ENCODE data around the gene MATCAP1.

Gene MATCAP1

GRCh38 chr16:67199011-67199807, 15.4 kb upstream of the MATCAP1 start, which contains the start of gene ELMO3:
Gene ELMO3 (plus strand): TSS chr16:67199131. CDS start chr16:67199327, 196 bp downstream.
- H3K4me3 ChIP-seq (ENCODE audit: insufficient read depth, low read depth, low read length, poor library complexity, severe bottlenecking) = no peak within 1 kb of the TSS
- no peaks in the 10 kb centered on the region for H3K9me3 ChIP-seq (ENCODE audit: control insufficient read depth, low read length)
- H3K4me1 ChIP-seq (ENCODE audit: control insufficient read depth, insufficient read depth, low read length, poor library complexity, severe bottlenecking) = no peaks in the 10 kb centered on the region
- DNase-seq = no peak
- H3K36me3 ChIP-seq (ENCODE audit: control insufficient read depth, insufficient read depth, low read length) = peaks cover 65% of the 10 kb centered on the region
- H3K27me3 ChIP-seq (replicated peaks; ENCODE audit: control insufficient read depth, insufficient read depth, low read length, poor library complexity, severe bottlenecking) = no peaks in the 10 kb centered on the region
- H3K27ac ChIP-seq (ENCODE audit: insufficient read depth, low read length, poor library complexity, severe bottlenecking) = peak within 1 kb of the TSS; percentile 20

- DNase-seq = no peak
- Histone ChIP-seq H3K36me3 (ENCODE audit: control insufficient read depth, insufficient read depth, low read length) (peaks cover 58% of the 10 kb centered on the region), H3K27me3 (replicated peaks; ENCODE audit: control insufficient read depth, insufficient read depth, low read length, poor library complexity, severe bottlenecking) (no peaks in the 10 kb centered on the region), H3K9me3 (ENCODE audit: control insufficient read depth, low read length) (no peaks in the 10 kb centered on the region), H3K4me3 (ENCODE audit: insufficient read depth, low read depth, low read length, poor library complexity, severe bottlenecking) (no peak overlapping the region), H3K27ac (ENCODE audit: insufficient read depth, low read length, poor library complexity, severe bottlenecking) (peak overlapping the region; percentile 20), H3K4me1 (ENCODE audit: control insufficient read depth, insufficient read depth, low read length, poor library complexity, severe bottlenecking) (peaks cover 9% of the 10 kb centered on the region)
Observed at GRCh38 chr16:67198238-67198734, 14.5 kb upstream of the MATCAP1 start.

GRCh38 chr16:67197704-67198103, 13.9 kb upstream of the MATCAP1 start:
- peaks cover 52% of the 10 kb centered on the region for H3K36me3 ChIP-seq (ENCODE audit: control insufficient read depth, insufficient read depth, low read length)
- H3K27me3 ChIP-seq (replicated peaks; ENCODE audit: control insufficient read depth, insufficient read depth, low read length, poor library complexity, severe bottlenecking) = no peaks in the 10 kb centered on the region
- H3K9me3 ChIP-seq (ENCODE audit: control insufficient read depth, low read length) = no peaks in the 10 kb centered on the region
- no peak for DNase-seq
- peak overlapping the region; percentile 20 for H3K27ac ChIP-seq (ENCODE audit: insufficient read depth, low read length, poor library complexity, severe bottlenecking)
- peaks cover 15% of the 10 kb centered on the region for H3K4me1 ChIP-seq (ENCODE audit: control insufficient read depth, insufficient read depth, low read length, poor library complexity, severe bottlenecking)
- no peak overlapping the region for H3K4me3 ChIP-seq (ENCODE audit: insufficient read depth, low read depth, low read length, poor library complexity, severe bottlenecking)

- H3K4me3 ChIP-seq (ENCODE audit: insufficient read depth, low read depth, low read length, poor library complexity, severe bottlenecking) = no peak overlapping the region
- DNase-seq = no peak
- H3K27ac ChIP-seq (ENCODE audit: insufficient read depth, low read length, poor library complexity, severe bottlenecking) = peak overlapping the region; percentile 7
- H3K9me3 ChIP-seq (ENCODE audit: control insufficient read depth, low read length) = no peaks in the 10 kb centered on the region
- H3K27me3 ChIP-seq (replicated peaks; ENCODE audit: control insufficient read depth, insufficient read depth, low read length, poor library complexity, severe bottlenecking) = no peaks in the 10 kb centered on the region
- peaks cover 20% of the 10 kb centered on the region for H3K4me1 ChIP-seq (ENCODE audit: control insufficient read depth, insufficient read depth, low read length, poor library complexity, severe bottlenecking)
- H3K36me3 ChIP-seq (ENCODE audit: control insufficient read depth, insufficient read depth, low read length) = peaks cover 44% of the 10 kb centered on the region
Observed at GRCh38 chr16:67196881-67197280, 13.1 kb upstream of the MATCAP1 start.

GRCh38 chr16:67195676-67196075, 11.9 kb upstream of the MATCAP1 start:
- no peaks in the 10 kb centered on the region for H3K9me3 ChIP-seq (ENCODE audit: control insufficient read depth, low read length)
- H3K4me1 ChIP-seq (ENCODE audit: control insufficient read depth, insufficient read depth, low read length, poor library complexity, severe bottlenecking) = peaks cover 26% of the 10 kb centered on the region
- peaks cover 42% of the 10 kb centered on the region for H3K36me3 ChIP-seq (ENCODE audit: control insufficient read depth, insufficient read depth, low read length)
- H3K27ac ChIP-seq (ENCODE audit: insufficient read depth, low read length, poor library complexity, severe bottlenecking) = peak overlapping the region; percentile 7
- H3K27me3 ChIP-seq (replicated peaks; ENCODE audit: control insufficient read depth, insufficient read depth, low read length, poor library complexity, severe bottlenecking) = no peaks in the 10 kb centered on the region
- no peak for DNase-seq
- H3K4me3 ChIP-seq (ENCODE audit: insufficient read depth, low read depth, low read length, poor library complexity, severe bottlenecking) = no peak overlapping the region

- H3K4me3 ChIP-seq (ENCODE audit: insufficient read depth, low read depth, low read length, poor library complexity, severe bottlenecking) = no peak overlapping the region
- DNase-seq = no peak
- peak overlapping the region; percentile 15 for H3K27ac ChIP-seq (ENCODE audit: insufficient read depth, low read length, poor library complexity, severe bottlenecking)
Observed at GRCh38 chr16:67194260-67194659, 10.5 kb upstream of the MATCAP1 start.

GRCh38 chr16:67193536-67193935, 9.8 kb upstream of the MATCAP1 start:
- DNase-seq = no peak
- Histone ChIP-seq H3K4me3 (ENCODE audit: insufficient read depth, low read depth, low read length, poor library complexity, severe bottlenecking) (peak overlapping the region; percentile 73), H3K9me3 (ENCODE audit: control insufficient read depth, low read length) (no peaks in the 10 kb centered on the region), H3K36me3 (ENCODE audit: control insufficient read depth, insufficient read depth, low read length) (peaks cover 42% of the 10 kb centered on the region), H3K4me1 (ENCODE audit: control insufficient read depth, insufficient read depth, low read length, poor library complexity, severe bottlenecking) (peaks cover 26% of the 10 kb centered on the region), H3K27ac (ENCODE audit: insufficient read depth, low read length, poor library complexity, severe bottlenecking) (peak overlapping the region; percentile 85), H3K27me3 (replicated peaks; ENCODE audit: control insufficient read depth, insufficient read depth, low read length, poor library complexity, severe bottlenecking) (no peaks in the 10 kb centered on the region)

More at GRCh38 chr16:67194260-67194659, 10.5 kb upstream of the MATCAP1 start:
- peaks cover 26% of the 10 kb centered on the region for H3K4me1 ChIP-seq (ENCODE audit: control insufficient read depth, insufficient read depth, low read length, poor library complexity, severe bottlenecking)
- peaks cover 42% of the 10 kb centered on the region for H3K36me3 ChIP-seq (ENCODE audit: control insufficient read depth, insufficient read depth, low read length)
- no peaks in the 10 kb centered on the region for H3K27me3 ChIP-seq (replicated peaks; ENCODE audit: control insufficient read depth, insufficient read depth, low read length, poor library complexity, severe bottlenecking)
- no peaks in the 10 kb centered on the region for H3K9me3 ChIP-seq (ENCODE audit: control insufficient read depth, low read length)

GRCh38 chr16:67192781-67193361, 9.1 kb upstream of the MATCAP1 start:
- Histone ChIP-seq H3K36me3 (ENCODE audit: control insufficient read depth, insufficient read depth, low read length) (peaks cover 37% of the 10 kb centered on the region), H3K4me3 (ENCODE audit: insufficient read depth, low read depth, low read length, poor library complexity, severe bottlenecking) (peak overlapping the region; percentile 73), H3K4me1 (ENCODE audit: control insufficient read depth, insufficient read depth, low read length, poor library complexity, severe bottlenecking) (peaks cover 26% of the 10 kb centered on the region), H3K9me3 (ENCODE audit: control insufficient read depth, low read length) (no peaks in the 10 kb centered on the region), H3K27me3 (replicated peaks; ENCODE audit: control insufficient read depth, insufficient read depth, low read length, poor library complexity, severe bottlenecking) (no peaks in the 10 kb centered on the region), H3K27ac (ENCODE audit: insufficient read depth, low read length, poor library complexity, severe bottlenecking) (peak overlapping the region; percentile 85)
- no peak for DNase-seq

- H3K9me3 ChIP-seq (ENCODE audit: control insufficient read depth, low read length) = no peaks in the 10 kb centered on the region
- H3K4me3 ChIP-seq (ENCODE audit: insufficient read depth, low read depth, low read length, poor library complexity, severe bottlenecking) = peak within 1 kb of the TSS; percentile 73
- no peaks in the 10 kb centered on the region for H3K27me3 ChIP-seq (replicated peaks; ENCODE audit: control insufficient read depth, insufficient read depth, low read length, poor library complexity, severe bottlenecking)
- H3K36me3 ChIP-seq (ENCODE audit: control insufficient read depth, insufficient read depth, low read length) = peaks cover 29% of the 10 kb centered on the region
- peaks cover 26% of the 10 kb centered on the region for H3K4me1 ChIP-seq (ENCODE audit: control insufficient read depth, insufficient read depth, low read length, poor library complexity, severe bottlenecking)
- peak within 1 kb of the TSS; percentile 85 for H3K27ac ChIP-seq (ENCODE audit: insufficient read depth, low read length, poor library complexity, severe bottlenecking)
- peak; percentile 72 to 81 (median 75) for DNase-seq
Observed at GRCh38 chr16:67191995-67192681, 8.4 kb upstream of the MATCAP1 start, which contains the start of gene E2F4. Gene E2F4 (plus strand): TSS chr16:67192155. CDS start chr16:67192228, 73 bp downstream.

Data from effector memory CD4-positive, alpha-beta T cell (primary cell).